Cardiac muscle cell (in vitro differentiated cells and primary cell): ENCODE results near the gene NIPAL3. TPM values are rescaled to one million over a fixed set of nuclear protein-coding genes. Genes with fewer than 3 reads are reported as not detected.

ENCODE experiments used
- DNase-seq, 2 donors: peaks; one replicate each; pipeline versions ENCODE4 v3.0.0 to v3.0.0-alpha.2; 2010 to 2017; ENCODE audit warnings: low read depth in 1 of 2, low spot score in 1 of 2
- H3K27ac ChIP-seq: fragments of 200-600 bp; sonication (generic); 2 replicates; pipeline ENCODE4 v1.5.1; 2016
- H3K27me3 ChIP-seq: fragments of 200-600 bp; sonication (generic); 2 replicates; pipeline ENCODE4 v1.6.0; 2016; ENCODE audit warnings: control low read depth
- H3K36me3 ChIP-seq: fragments of 200-600 bp; sonication (generic); 2 replicates; pipeline ENCODE4 v1.5.1; 2016; ENCODE audit warnings: control low read depth
- H3K4me1 ChIP-seq: fragments of 200-600 bp; sonication (generic); 2 replicates; pipeline ENCODE4 v1.8.1; 2017; ENCODE audit warnings: low read depth, mild to moderate bottlenecking, mixed run types
- H3K4me3 ChIP-seq: fragments of 200-600 bp; sonication (generic); 2 replicates; pipeline ENCODE4 v1.5.1; 2016; ENCODE audit warnings: mild to moderate bottlenecking
- H3K9me3 ChIP-seq: fragments of 200-600 bp; sonication (generic); 2 replicates; pipeline ENCODE4 v1.5.1; 2017; ENCODE audit warnings: low read depth, mild to moderate bottlenecking, control low read depth
- CTCF ChIP-seq: IDR thresholded peaks from 2 replicates; pipeline ENCODE4 v1.5.1; 2012; ENCODE audit warnings: low read depth, mild to moderate bottlenecking, low read length
- polyA plus RNA-seq: library from polyadenylated mRNA; unstranded; fragments of >200 nt; fragmentation: Nextera tagmentation; extraction: Ambion mirVana; gene quantifications from 2 replicates; pipeline ENCODE4 v1.2.1, GENCODE V29; 2016
- total RNA-seq: library from RNA; depleted of rRNA; stranded (reverse); fragments of >200 nt; gene quantifications from 2 replicates; pipeline ENCODE4 v1.2.3, GENCODE V29; 2016

Gene NIPAL3
- total and polyA plus RNA-seq, 2 experiments from 2014 or later, result 19.0 to 32.2 TPM

GRCh38 chr1:24403806-24404205 is 11.8 kb upstream of the NIPAL3 start:
- no peaks in the 10 kb centered on the region for H3K27me3 ChIP-seq
- DNase-seq, result no peak
- H3K4me1 ChIP-seq, result no peaks in the 10 kb centered on the region
- H3K9me3 ChIP-seq, result no peaks in the 10 kb centered on the region
- no peak overlapping the region for H3K27ac ChIP-seq
- TF ChIP-seq CTCF, result no peak
- no peaks in the 10 kb centered on the region for H3K36me3 ChIP-seq
- H3K4me3 ChIP-seq, result no peak overlapping the region

- no peaks in the 10 kb centered on the region for H3K9me3 ChIP-seq
- DNase-seq, result no peak
- no peak overlapping the region for H3K4me3 ChIP-seq
- no peaks in the 10 kb centered on the region for H3K27me3 ChIP-seq
- no peaks in the 10 kb centered on the region for H3K36me3 ChIP-seq
- H3K27ac ChIP-seq, result no peak overlapping the region
- H3K4me1 ChIP-seq, result no peaks in the 10 kb centered on the region
- no peak for TF ChIP-seq CTCF
These were observed 8.8 kb upstream of the NIPAL3 start for GRCh38 chr1:24406788-24407187.

GRCh38 chr1:24409535-24409934 is 6.1 kb upstream of the NIPAL3 start:
- DNase-seq, result peak in 1 of 2 donors; percentile 27
- Histone ChIP-seq H3K27me3 (no peaks in the 10 kb centered on the region), H3K4me1 (peaks cover 4% of the 10 kb centered on the region), H3K9me3 (no peaks in the 10 kb centered on the region), H3K4me3 (no peak overlapping the region), H3K36me3 (no peaks in the 10 kb centered on the region), H3K27ac (no peak overlapping the region)
- no peak for TF ChIP-seq CTCF

- H3K27ac ChIP-seq, result no peak overlapping the region
- no peak for TF ChIP-seq CTCF
- H3K4me3 ChIP-seq, result no peak overlapping the region
- no peak for DNase-seq
- H3K36me3 ChIP-seq, result no peaks in the 10 kb centered on the region
- no peaks in the 10 kb centered on the region for H3K27me3 ChIP-seq
- peaks cover 4% of the 10 kb centered on the region for H3K4me1 ChIP-seq
- no peaks in the 10 kb centered on the region for H3K9me3 ChIP-seq
These were observed 4.9 kb upstream of the NIPAL3 start for GRCh38 chr1:24410750-24411149.

GRCh38 chr1:24411963-24412362 is 3.6 kb upstream of the NIPAL3 start:
- DNase-seq, result no peak
- H3K36me3 ChIP-seq, result no peaks in the 10 kb centered on the region
- TF ChIP-seq CTCF, result no peak
- no peaks in the 10 kb centered on the region for H3K9me3 ChIP-seq
- H3K27me3 ChIP-seq, result no peaks in the 10 kb centered on the region
- H3K4me3 ChIP-seq, result no peak overlapping the region
- H3K27ac ChIP-seq, result no peak overlapping the region
- peaks cover 4% of the 10 kb centered on the region for H3K4me1 ChIP-seq

GRCh38 chr1:24412408-24412807 is 3.2 kb upstream of the NIPAL3 start:
- Histone ChIP-seq H3K36me3 (no peaks in the 10 kb centered on the region), H3K27me3 (no peaks in the 10 kb centered on the region), H3K4me3 (no peak overlapping the region), H3K4me1 (peaks cover 4% of the 10 kb centered on the region), H3K9me3 (no peaks in the 10 kb centered on the region), H3K27ac (no peak overlapping the region)
- TF ChIP-seq CTCF, result no peak
- DNase-seq, result no peak
